T1000 (cell line): ENCODE measurements around the gene DIPK1A.
"Not testable (repeated sequence)": the region's sequence is repeated elsewhere in the genome, so short reads cannot be mapped to it uniquely, and the experiment has no call there.

Experiments
- DNase-seq: peaks from one replicate; lab custom pipeline; 2025; ENCODE audit warnings: mixed read lengths; lab: John Stamatoyannopoulos, UW

The DIPK1A gene

DNA sequence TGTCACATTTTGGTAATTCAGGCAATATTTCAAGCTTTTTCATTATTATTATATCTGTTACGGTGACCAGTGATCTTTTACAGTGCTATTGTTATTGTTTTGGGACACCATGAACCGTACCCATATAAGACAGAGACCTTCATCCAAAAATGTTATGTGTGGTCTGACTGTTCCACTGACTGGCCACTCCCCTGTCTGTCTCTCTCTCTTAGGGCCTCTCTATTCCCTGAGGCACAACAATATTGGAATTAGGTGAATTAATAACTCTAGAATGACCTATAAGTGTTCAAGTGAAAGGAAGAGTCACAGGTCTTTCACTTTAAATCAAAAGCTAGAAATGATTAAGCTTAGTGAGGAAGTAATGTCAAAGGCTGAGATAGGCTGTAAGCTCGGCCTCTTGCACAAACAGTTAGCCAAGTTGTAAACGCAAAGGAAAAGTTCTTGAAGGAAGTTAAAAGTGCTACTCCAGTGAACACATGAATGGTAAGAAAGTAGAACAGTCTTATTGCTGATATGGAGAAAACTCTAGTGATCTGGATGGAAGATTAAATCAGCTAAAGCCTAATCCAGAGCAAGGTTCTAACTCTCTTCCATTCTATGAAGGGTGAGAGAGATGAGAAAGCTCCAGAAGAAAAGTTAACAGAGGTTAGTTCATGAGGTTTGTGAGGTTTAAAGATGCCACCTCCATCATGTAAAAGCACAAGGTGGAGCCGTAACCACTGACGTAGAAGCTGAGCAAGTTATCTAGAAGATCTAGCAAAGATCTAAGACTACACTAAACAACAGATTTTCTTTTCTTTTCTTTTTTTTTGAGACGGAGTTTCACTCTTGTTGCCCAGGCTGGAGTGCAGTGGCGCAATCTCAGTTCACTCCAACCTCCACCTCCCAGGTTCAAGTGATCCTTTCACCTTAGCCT lies 19.7 kb upstream of the DIPK1A start:
- no peak for DNase-seq

DNA sequence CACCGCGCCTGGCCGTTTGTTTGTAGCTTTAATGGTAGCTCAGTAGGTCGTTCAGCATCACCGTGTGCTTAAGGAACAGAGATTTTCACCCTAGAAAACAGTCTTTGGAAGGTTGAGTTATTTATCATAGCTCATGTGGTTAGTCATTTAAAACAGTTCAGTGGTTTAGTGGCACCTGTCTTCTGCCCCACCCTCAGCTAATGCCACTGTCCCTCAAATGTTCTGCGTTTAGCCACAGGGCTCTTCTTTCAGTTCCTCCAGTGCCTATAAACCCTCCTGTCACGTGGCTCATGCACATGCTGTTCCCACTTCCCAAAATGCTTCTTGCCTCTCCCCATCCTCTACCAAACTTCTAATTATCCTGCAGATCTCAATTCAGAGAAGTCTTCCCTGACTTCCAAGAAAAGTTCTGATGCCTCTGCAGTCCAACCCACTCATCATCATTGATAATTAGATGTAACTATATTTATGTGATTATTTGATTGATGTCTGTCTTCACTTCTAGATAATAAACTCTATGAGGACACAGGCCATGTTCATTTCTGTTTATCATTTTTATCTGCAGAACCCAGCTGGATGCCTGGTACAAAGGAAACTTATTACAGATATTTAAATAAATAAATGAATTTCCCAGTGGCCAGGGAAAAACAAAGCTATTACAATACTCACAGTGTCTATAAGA lies 14.4 kb upstream of the DIPK1A start:
- DNase-seq, result no peak

GRCh38 chr1:92974112-92974511 lies 12.8 kb upstream of the DIPK1A start:
- DNase-seq, result not testable (repeated sequence)

GRCh38 chr1:92973203-92973897 lies 12.1 kb upstream of the DIPK1A start:
- DNase-seq, result no peak

DNA sequence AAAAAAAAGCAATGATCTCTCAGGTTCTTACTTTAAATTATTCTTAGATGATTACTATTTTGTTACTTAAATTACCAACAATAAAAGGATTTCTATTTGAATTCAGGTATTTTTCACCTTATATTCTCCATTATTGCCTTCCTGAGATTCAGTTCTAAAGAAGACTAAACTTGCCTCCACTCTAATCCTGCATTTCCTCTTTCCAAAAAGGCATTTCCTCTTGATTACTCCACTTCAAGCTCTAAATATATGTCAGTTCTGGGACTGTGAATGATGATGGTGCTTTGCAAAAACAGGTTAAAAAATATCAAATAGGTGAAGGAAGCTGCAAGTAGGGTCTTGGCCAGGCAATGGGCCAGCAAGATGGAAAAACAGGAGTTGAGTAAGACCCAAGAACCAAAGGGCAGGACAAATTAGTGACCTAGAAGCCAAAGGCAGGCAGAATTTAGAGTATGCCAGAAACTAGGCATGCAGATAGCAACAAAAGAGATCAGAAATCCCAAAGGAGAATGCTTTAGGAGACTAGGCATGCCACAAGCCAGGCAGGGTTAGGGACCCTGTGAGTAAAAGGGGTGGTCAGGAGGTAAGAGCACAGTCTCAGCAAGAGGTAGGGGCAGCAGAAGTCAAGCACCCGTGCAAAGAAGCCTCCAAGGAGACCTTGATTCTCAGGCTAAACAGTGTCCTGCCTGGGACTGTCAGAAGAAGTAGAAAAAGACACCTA lies 11.3 kb upstream of the DIPK1A start:
- DNase-seq, result no peak

DNA sequence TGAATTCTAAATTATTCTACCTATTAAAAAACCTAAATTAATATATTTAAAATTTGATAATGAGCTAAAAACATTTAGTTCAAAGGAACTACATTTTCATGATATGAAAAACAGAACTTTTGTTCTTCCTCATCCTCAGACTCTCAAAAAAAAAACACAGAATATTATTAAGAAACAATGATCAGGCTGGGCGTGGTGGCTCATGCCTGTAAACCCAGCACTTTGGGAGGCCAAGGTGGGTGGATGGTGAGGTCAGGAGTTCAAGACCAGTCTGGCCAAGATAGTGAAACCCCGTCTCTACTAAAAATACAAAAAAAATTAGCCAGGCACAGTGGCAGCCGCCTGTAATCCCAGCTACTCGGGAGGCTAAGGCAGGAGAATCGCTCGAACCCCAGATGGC lies 10.7 kb upstream of the DIPK1A start:
- DNase-seq, result not testable (repeated sequence)

DNA sequence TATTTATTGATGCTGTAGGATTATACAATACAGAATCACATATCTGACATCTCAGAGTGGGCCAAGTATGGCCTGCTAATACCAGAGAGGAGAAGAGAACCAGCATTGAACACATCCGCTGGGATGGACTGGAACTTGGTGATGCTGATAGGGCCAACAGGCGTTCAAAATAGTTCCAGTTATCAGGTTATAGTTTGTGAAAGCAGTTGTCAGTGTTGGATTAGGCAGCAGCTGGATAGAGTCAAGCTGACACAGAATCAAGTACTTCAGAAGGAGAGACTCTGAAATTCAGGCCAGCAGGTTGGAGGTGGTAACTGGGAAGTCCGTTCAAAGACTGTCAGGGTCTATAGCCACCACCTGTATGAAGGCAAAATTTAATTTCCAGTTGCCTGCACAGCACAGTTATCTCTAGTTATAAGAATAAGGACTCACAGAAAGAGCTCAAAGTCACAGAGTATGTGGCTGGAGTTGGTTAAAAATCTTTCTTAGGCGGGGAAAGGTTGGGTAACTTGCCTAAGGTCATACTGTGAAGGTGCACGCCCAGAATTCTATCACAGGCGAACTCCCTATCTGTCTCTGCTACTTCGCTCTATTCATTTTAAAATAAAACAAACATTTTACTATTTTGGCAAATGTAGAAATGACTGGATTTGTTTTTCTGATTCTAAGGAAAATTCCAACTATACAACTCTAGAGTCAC lies 9.9 kb upstream of the DIPK1A start:
- DNase-seq, result no peak

GRCh38 chr1:92969517-92969916 lies 8.3 kb upstream of the DIPK1A start:
- DNase-seq, result no peak

GRCh38 chr1:92968138-92969032 lies 7.1 kb upstream of the DIPK1A start:
- DNase-seq, result no peak

- no peak for DNase-seq
These were observed 3.7 kb upstream of the DIPK1A start for GRCh38 chr1:92964998-92965397.

DNA sequence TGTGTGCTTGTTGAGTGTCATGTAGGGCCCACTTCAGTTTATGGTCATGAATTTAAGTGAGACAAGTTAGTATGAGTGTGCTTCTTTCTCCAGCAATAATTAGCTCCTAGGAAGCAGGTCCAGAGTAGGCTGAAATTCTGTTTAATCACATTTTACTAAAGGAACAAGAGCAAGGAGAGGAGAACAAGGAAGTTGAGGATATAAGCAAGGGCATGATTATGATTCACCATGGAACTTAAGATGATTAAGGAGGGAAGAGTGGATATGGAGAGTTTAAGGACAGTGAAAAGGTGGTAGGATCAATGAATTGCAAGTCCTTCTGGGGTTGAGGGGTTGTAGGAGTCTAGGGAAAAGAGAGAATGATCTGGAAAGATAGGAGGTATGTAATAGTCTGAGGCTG lies 3.1 kb upstream of the DIPK1A start:
- no peak for DNase-seq

DNA sequence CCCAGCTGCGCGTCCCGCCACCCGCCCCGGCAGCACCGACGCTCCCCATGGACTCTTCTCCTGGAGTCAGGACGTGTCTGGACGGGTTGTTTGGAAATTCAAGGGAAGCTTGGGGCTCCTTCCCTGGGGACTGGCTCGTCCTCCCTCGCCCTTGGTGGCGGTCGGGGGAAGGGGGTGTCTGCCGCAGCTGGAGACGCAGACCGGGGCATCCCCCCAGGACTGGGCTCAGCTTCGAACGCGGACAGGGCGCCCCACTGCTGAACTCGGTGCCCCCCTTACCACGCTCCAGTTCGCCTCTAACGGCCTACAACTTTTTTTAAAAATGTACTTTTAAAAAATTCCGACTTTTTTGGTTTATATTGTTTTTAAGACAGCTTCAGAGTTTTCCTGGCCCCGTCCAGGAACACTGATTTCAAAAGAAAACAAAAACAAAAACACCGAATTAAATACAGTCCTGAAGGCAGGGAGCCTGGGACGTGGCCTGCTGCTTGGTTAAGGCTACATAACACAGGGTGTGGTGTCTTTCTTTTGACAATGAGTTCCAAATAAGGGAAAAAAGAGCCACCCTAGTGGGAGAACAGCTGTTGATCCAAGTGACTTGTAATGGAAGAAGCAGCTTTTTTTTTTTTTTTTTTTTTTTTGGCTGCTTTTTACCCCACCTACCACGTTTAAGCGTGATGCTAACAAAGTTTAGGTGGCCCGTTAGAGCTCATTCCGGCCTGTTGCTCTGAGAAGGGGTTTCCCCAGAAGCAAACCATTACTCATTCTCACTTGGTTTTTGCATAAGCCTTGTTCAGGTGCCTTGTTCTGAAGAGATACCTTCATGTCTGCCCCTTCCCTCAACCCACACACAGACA lies 862 bp upstream of the DIPK1A start:
- no peak for DNase-seq

DNA sequence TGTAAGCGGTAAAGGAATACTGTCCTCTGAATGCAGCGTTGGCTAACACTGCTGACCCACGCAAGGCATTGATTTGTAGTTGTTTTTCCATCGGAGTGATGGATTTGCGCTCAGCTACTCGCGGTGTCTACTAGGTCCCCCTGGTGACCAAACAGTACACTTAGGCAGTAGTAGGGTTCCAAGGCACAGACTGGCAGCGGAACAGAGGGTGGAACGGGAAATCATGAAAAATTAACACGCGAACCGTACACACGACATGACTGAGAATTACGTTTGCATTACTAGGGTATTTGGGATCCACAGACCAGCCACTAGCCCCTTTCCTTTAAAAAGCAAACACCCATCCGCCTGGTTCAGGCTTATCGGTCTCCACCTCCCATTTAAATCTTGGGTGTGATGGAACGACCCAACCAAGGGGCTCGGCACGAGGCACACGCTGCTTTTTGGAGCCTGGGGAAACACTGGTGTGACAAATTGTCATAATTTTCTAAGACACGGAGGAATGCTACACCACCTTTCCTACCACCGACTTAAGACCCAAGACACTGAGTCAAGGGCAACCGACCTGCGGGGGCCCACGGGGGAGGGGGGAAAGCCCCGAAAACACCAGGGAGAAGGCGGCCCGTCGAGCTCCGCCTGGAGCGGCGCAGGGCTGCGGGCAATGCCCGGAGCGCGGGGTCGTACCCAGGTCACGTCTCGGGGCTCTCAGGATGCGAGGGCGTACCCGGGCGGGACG lies 699 bp downstream of the DIPK1A start:
- peak; percentile 57 for DNase-seq

GRCh38 chr1:92958203-92958970 lies 2.9 kb downstream of the DIPK1A start:
- no peak for DNase-seq

GRCh38 chr1:92957030-92957734 lies 4.1 kb downstream of the DIPK1A start:
- no peak for DNase-seq

- DNase-seq, result no peak
These were observed 4.8 kb downstream of the DIPK1A start for GRCh38 chr1:92956254-92957029.
